H1 (cell line): Measurements from ENCODE around the gene LUM. TPM values are rescaled to one million over a fixed set of nuclear protein-coding genes. Genes with fewer than 3 reads are reported as not detected.

Experiments used
- CTCF ChIA-PET: fragments of 300-600 bp; sonication (Branson Sonifier 250); formaldehyde crosslinking; loops from one replicate; lab custom pipeline; 2021; ENCODE audit not compliant: partially characterized antibody; lab: Charles Lee
- POLR2A ChIA-PET: fragments of 300-600 bp; sonication (Branson Sonifier 250); formaldehyde crosslinking; loops from one replicate; lab custom pipeline; 2021; ENCODE audit warnings: inconsistent platforms; ENCODE audit not compliant: partially characterized antibody; lab: Charles Lee
- DNase-seq, 2 experiments: peaks; one replicate each; pipeline versions ENCODE4 v3.0.0 to v3.0.0-alpha.2; 2010 to 2022; ENCODE audit warnings: low spot score in 2 of 2, low read depth in 1 of 2, mixed read lengths in 1 of 2
- FAIRE-seq: peaks from 2 replicates; lab custom pipeline; 2011; peaks lifted over from hg19 to GRCh38; lab: Jason Lieb, UNC
- H2AFZ ChIP-seq: 2 replicates; pipeline ENCODE4 v1.8.1; 2012; ENCODE audit warnings: low read length, inconsistent platforms
- H2AK5ac ChIP-seq: 2 replicates; pipeline ENCODE4 v1.6.1; 2013; ENCODE audit warnings: low read depth, low read length
- H2BK120ac ChIP-seq: replicated peaks from 2 replicates; pipeline ENCODE3; 2013; ENCODE audit warnings: low read depth, low read length, inconsistent platforms
- H2BK12ac ChIP-seq: 2 replicates; pipeline ENCODE4 v1.6.1; 2013; ENCODE audit warnings: low read depth, low read length
- H2BK15ac ChIP-seq: 2 replicates; pipeline ENCODE4 v1.6.1; 2013; ENCODE audit warnings: low read length
- H2BK20ac ChIP-seq: 2 replicates; pipeline ENCODE4 v1.6.1; 2013; ENCODE audit warnings: low read length
- H2BK5ac ChIP-seq: 2 replicates; pipeline ENCODE4 v1.6.1; 2013; ENCODE audit warnings: low read depth, low read length
- H3K14ac ChIP-seq: 2 replicates; pipeline ENCODE4 v1.6.1; 2013; ENCODE audit warnings: inconsistent platforms; ENCODE audit not compliant: insufficient read length
- H3K18ac ChIP-seq: 2 replicates; pipeline ENCODE4 v1.6.1; 2013; ENCODE audit warnings: low read length; ENCODE audit errors: extremely low read depth
- H3K23ac ChIP-seq: 2 replicates; pipeline ENCODE4 v1.6.1; 2013; ENCODE audit warnings: inconsistent platforms; ENCODE audit not compliant: insufficient read length
- H3K23me2 ChIP-seq: 2 replicates; pipeline ENCODE4 v1.6.1; 2013; ENCODE audit warnings: low read depth, low read length
- H3K27ac ChIP-seq: 2 replicates; pipeline ENCODE4 v1.6.1; 2011; ENCODE audit warnings: low read depth, low read length, inconsistent platforms
- H3K27me3 ChIP-seq, 4 experiments: replicated peaks in 1 of 4; 1 replicate in 1 of 4; 2 replicates in 3 of 4; pipeline versions ENCODE4 v1.6.1 to v1.8.1; 2011 to 2013; ENCODE audit warnings: low read length in 3 of 4, mild to moderate bottlenecking in 3 of 4, inconsistent platforms in 2 of 4, mixed read lengths in 2 of 4, moderate library complexity in 1 of 4; ENCODE audit not compliant: control insufficient read depth in 3 of 4, insufficient read depth in 3 of 4; ENCODE audit errors: extremely low read depth in 1 of 4
- H3K36me3 ChIP-seq, 4 experiments: 2 replicates each; pipeline versions ENCODE4 v1.6.1 to v1.8.1; 2011 to 2013; ENCODE audit warnings: mild to moderate bottlenecking in 4 of 4, low read length in 3 of 4, moderate library complexity in 2 of 4, control low read depth in 1 of 4, inconsistent platforms in 1 of 4; ENCODE audit not compliant: insufficient read depth in 4 of 4, control insufficient read depth in 2 of 4
- H3K4ac ChIP-seq: replicated peaks from 2 replicates; pipeline ENCODE3; 2013; ENCODE audit warnings: low read length, low read depth, mixed read lengths, inconsistent platforms; ENCODE audit not compliant: insufficient read length
- H3K4me1 ChIP-seq, 4 experiments: replicated peaks in 1 of 4; 1 replicate in 1 of 4; 2 replicates in 3 of 4; pipeline versions ENCODE4 v1.6.1 to v1.8.1; 2011 to 2013; ENCODE audit warnings: low read length in 3 of 4, inconsistent platforms in 2 of 4, mixed read lengths in 1 of 4; ENCODE audit not compliant: insufficient read depth in 4 of 4, control insufficient read depth in 3 of 4
- H3K4me2 ChIP-seq, 2 experiments: 2 replicates each; pipeline versions ENCODE4 v1.6.1 to v1.8.1; 2011 to 2013; ENCODE audit warnings: low read depth in 2 of 2, low read length in 2 of 2, control low read depth in 1 of 2, inconsistent platforms in 1 of 2, mild to moderate bottlenecking in 1 of 2; ENCODE audit not compliant: insufficient read depth in 1 of 2
- H3K4me3 ChIP-seq, 4 experiments: fragments of 200-600, 300-600 bp in 1 of 4; sonication (generic), shearing (Covaris generic), sonication (Bioruptor Twin) in 1 of 4; 2 replicates each; pipeline versions ENCODE4 v1.5.1 to v1.8.1; 2011 to 2016; ENCODE audit warnings: low read length in 4 of 4, low read depth in 3 of 4, control low read depth in 2 of 4, inconsistent platforms in 2 of 4, mild to moderate bottlenecking in 2 of 4, mixed read lengths in 1 of 4, moderate library complexity in 1 of 4; ENCODE audit not compliant: insufficient read depth in 2 of 4; ENCODE audit errors: extremely low read depth in 1 of 4
- H3K56ac ChIP-seq: replicated peaks from 2 replicates; pipeline ENCODE3; 2013; ENCODE audit warnings: low read depth, mild to moderate bottlenecking, mixed read lengths, low read length, inconsistent platforms; ENCODE audit not compliant: insufficient read length
- H3K79me1 ChIP-seq: 2 replicates; pipeline ENCODE4 v1.6.1; 2013; ENCODE audit warnings: low read depth, low read length, control low read depth
- H3K79me2 ChIP-seq, 2 experiments: 2 replicates each; pipeline versions ENCODE4 v1.6.1 to v1.8.1; 2012 to 2013; ENCODE audit warnings: low read length in 2 of 2, mild to moderate bottlenecking in 2 of 2, inconsistent platforms in 1 of 2; ENCODE audit not compliant: insufficient read depth in 2 of 2, control insufficient read depth in 1 of 2
- H3K9ac ChIP-seq, 4 experiments: replicated peaks in 1 of 4; 1 replicate in 1 of 4; 2 replicates in 3 of 4; pipeline versions ENCODE4 v1.6.1 to v1.8.1; 2011 to 2013; ENCODE audit warnings: low read depth in 3 of 4, low read length in 3 of 4, control low read depth in 2 of 4, mild to moderate bottlenecking in 2 of 4, moderate library complexity in 2 of 4, inconsistent platforms in 1 of 4; ENCODE audit errors: extremely low read depth in 1 of 4
- H3K9me3 ChIP-seq, 2 experiments: 2 replicates each; pipeline versions ENCODE4 v1.6.1 to v1.8.1; 2012 to 2013; ENCODE audit warnings: mild to moderate bottlenecking in 2 of 2, moderate library complexity in 2 of 2, control low read depth in 1 of 2, inconsistent platforms in 1 of 2, low read depth in 1 of 2, low read length in 1 of 2, mixed read lengths in 1 of 2; ENCODE audit not compliant: insufficient read depth in 2 of 2
- H4K20me1 ChIP-seq, 2 experiments: replicated peaks in 1 of 2; 2 replicates each; pipeline versions ENCODE3 to v1.8.1; 2011 to 2013; ENCODE audit warnings: inconsistent platforms in 2 of 2, low read length in 2 of 2, mild to moderate bottlenecking in 1 of 2; ENCODE audit not compliant: insufficient read depth in 2 of 2, control insufficient read depth in 1 of 2
- H4K5ac ChIP-seq: 2 replicates; pipeline ENCODE4 v1.6.1; 2013; ENCODE audit warnings: low read length, low read depth, mixed read lengths, inconsistent platforms; ENCODE audit not compliant: insufficient read length
- H4K8ac ChIP-seq: 2 replicates; pipeline ENCODE4 v1.8.0; 2013; ENCODE audit warnings: mild to moderate bottlenecking, moderate library complexity, low read length, inconsistent platforms; ENCODE audit not compliant: insufficient read depth; ENCODE audit errors: extremely low read depth
- H4K91ac ChIP-seq: replicated peaks from 2 replicates; pipeline ENCODE3; 2013; ENCODE audit warnings: low read length, mixed read lengths, inconsistent platforms; ENCODE audit not compliant: insufficient read length
- ASH2L ChIP-seq: fragments of 200-600, 300-600 bp; sonication (generic); IDR thresholded peaks from one replicate; pipeline ENCODE4 v1.7.1; 2017; ENCODE audit warnings: low read length
- ATF2 ChIP-seq: IDR thresholded peaks from 2 replicates; pipeline ENCODE4 v1.6.1; 2012; ENCODE audit warnings: low read length, inconsistent platforms
- CEBPB ChIP-seq: IDR thresholded peaks from 2 replicates; pipeline ENCODE4 v1.6.1; 2012; ENCODE audit warnings: low read depth, low read length
- E2F6 ChIP-seq: IDR thresholded peaks from 2 replicates; pipeline ENCODE4 v1.6.1; 2012; ENCODE audit warnings: inconsistent platforms
- EGR1 ChIP-seq: IDR thresholded peaks from 2 replicates; pipeline ENCODE4 v1.6.1; 2011; ENCODE audit warnings: low read depth, low read length, borderline replicate concordance
- KDM1A ChIP-seq: fragments of 200-600, 300-600 bp; sonication (generic); IDR thresholded peaks from 2 replicates; pipeline ENCODE4 v1.7.1; 2016; ENCODE audit warnings: mild to moderate bottlenecking, low read length, borderline replicate concordance
- MAX ChIP-seq: IDR thresholded peaks from 2 replicates; pipeline ENCODE4 v1.6.1; 2012; ENCODE audit warnings: inconsistent platforms
- NANOG ChIP-seq: IDR thresholded peaks from 2 replicates; pipeline ENCODE4 v1.6.1; 2011; ENCODE audit warnings: low read length, low read depth, mild to moderate bottlenecking, inconsistent platforms; ENCODE audit not compliant: insufficient read depth, poor library complexity, severe bottlenecking
- POLR2A ChIP-seq, 2 experiments: IDR thresholded peaks; 1 replicate in 1 of 2; 2 replicates in 1 of 2; pipeline ENCODE4 v1.6.1; 2011; ENCODE audit warnings: low read depth in 2 of 2, low read length in 2 of 2, mild to moderate bottlenecking in 2 of 2; ENCODE audit errors: control extremely low read depth in 1 of 2
- POU5F1 ChIP-seq: IDR thresholded peaks from 2 replicates; pipeline ENCODE4 v1.6.1; 2011; ENCODE audit warnings: low read depth, mild to moderate bottlenecking, low read length, moderate library complexity
- RXRA ChIP-seq: IDR thresholded peaks from 2 replicates; pipeline ENCODE4 v1.6.1; 2011; ENCODE audit warnings: low read depth, mild to moderate bottlenecking, low read length, moderate library complexity; ENCODE audit not compliant: insufficient read depth
- SP1 ChIP-seq: IDR thresholded peaks from 2 replicates; pipeline ENCODE4 v1.6.1; 2011; ENCODE audit warnings: low read depth, low read length
- ZNF274 ChIP-seq: IDR thresholded peaks from 2 replicates; pipeline ENCODE4 v1.7.0; 2012; ENCODE audit warnings: low read length, borderline replicate concordance; ENCODE audit errors: extremely low read depth
- WGBS, 2 experiments: shearing (Covaris generic) in 1 of 2; methylation state at CpG; one replicate each; pipeline versions ENCODE4 v1.1.6 to v1.1.7; 2013 to 2015; ENCODE audit warnings: low lambda C conversion rate in 2 of 2, mixed read lengths in 2 of 2, inconsistent platforms in 1 of 2, low coverage in 1 of 2, missing lambda C conversion rate in 1 of 2; ENCODE audit not compliant: insufficient replicate concordance in 2 of 2, insufficient coverage in 1 of 2, insufficient read length in 1 of 2; ENCODE audit errors: extremely low coverage in 1 of 2, missing lambda C conversion rate in 1 of 2; 5-methylcytosine and 5-hydroxymethylcytosine counted together
- polyA plus RNA-seq, 7 experiments: library from polyadenylated mRNA; depleted of rRNA in 3 of 7; stranded (reverse) in 5 of 7; unstranded in 2 of 7; fragments of >200 nt in 5 of 7; fragments of 200-250 nt in 2 of 7; gene quantifications; 1 replicate in 5 of 7; 2 replicates in 1 of 7; 4 replicates in 1 of 7; pipeline versions ENCODE4 v1.2.1 to v1.2.3, GENCODE V29; 2011 to 2013; ENCODE audit warnings: missing spikeins in 2 of 7, mixed read lengths in 2 of 7
- total RNA-seq: library from RNA; stranded (reverse); fragmentation: NEBNext Ultra II Directional; extraction: Animal tissue kit (Norgen Biotek cat#: 25700); gene quantifications from 2 replicates; pipeline ENCODE4 v1.2.1, GENCODE V29; 2021

Gene LUM
- total and polyA plus RNA-seq, 2 of the 8 experiments (the other 6 are each of a cell fraction or from before 2014, with no cell fraction given): not detected

DNA sequence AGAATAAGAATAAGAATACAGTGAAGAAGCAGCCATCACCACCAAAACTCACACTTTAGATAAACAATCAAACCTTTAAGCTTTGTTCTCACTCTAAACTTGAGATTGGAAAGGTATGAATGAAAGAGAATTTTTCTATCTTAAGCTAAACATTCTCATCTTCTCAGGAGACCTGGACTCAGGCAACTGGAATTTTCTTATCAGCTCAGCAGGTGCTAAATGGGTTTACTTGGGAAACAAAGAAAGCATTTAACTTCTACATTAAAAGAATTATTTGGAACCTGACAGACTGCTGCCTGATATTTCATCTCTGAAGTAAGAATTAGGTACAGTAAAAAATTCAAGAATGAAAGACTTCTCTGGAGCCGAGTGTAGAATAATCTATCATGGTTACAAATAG is 32.8 kb downstream of the LUM start:
- Histone ChIP-seq H3K9me3 (no peaks in the 10 kb centered on the region), H3K27ac (no peak overlapping the region)
- no peak for TF ChIP-seq POLR2A (IDR thresholded peaks at IDR 0.05; ENCODE audit: control extremely low read depth in 1 of 2, low read depth in 2 of 2, low read length in 2 of 2)
- TF ChIP-seq POU5F1: no peak
- no peak for TF ChIP-seq ASH2L
- no peak for TF ChIP-seq NANOG
- no peak for TF ChIP-seq ATF2
- no peak for TF ChIP-seq ZNF274
- TF ChIP-seq MAX: no peak
- no peak for TF ChIP-seq EGR1
- no peak for TF ChIP-seq CEBPB
- TF ChIP-seq RXRA: no peak
- TF ChIP-seq E2F6: no peak
- TF ChIP-seq SP1: no peak
- TF ChIP-seq KDM1A: no peak

More for the DNA sequence above, 32.8 kb downstream of the LUM start:
- no peaks in the 10 kb centered on the region for H3K4me1 ChIP-seq
- H3K23ac ChIP-seq: no peak overlapping the region
- no peak overlapping the region for H2BK5ac ChIP-seq
- no peak for DNase-seq
- H3K56ac ChIP-seq: no peak overlapping the region
- H3K18ac ChIP-seq: no peak overlapping the region
- no peak for FAIRE-seq
- H3K36me3 ChIP-seq: no peaks in the 10 kb centered on the region
- H4K5ac ChIP-seq: no peak overlapping the region
- H4K8ac ChIP-seq: no peak overlapping the region
- no peak overlapping the region for H2BK20ac ChIP-seq
- H4K91ac ChIP-seq: no peak overlapping the region
- CTCF ChIA-PET: interaction anchor here (1.3 to 1.9 kb wide), 2 partner anchors 13 to 31 kb away, joined by 3 to 7 read pairs; no protein-coding TSS in a partner anchor
- no peak overlapping the region for H2BK120ac ChIP-seq
- no peak overlapping the region for H3K4me3 ChIP-seq
- H3K27me3 ChIP-seq: no peaks in the 10 kb centered on the region
- no peak overlapping the region for H2BK15ac ChIP-seq
- 81% methylated on average over 1 of the region's 1 CpG; no CpG with 5 or more reads in 1 of the 2 experiments for WGBS, 2 experiments
- no peak overlapping the region for H2AK5ac ChIP-seq
- no peak overlapping the region for H3K14ac ChIP-seq
- no peak overlapping the region for H2BK12ac ChIP-seq
- no peaks in the 10 kb centered on the region for H4K20me1 ChIP-seq
- no peaks in the 10 kb centered on the region for H3K79me1 ChIP-seq
- no peak overlapping the region for H3K9ac ChIP-seq
- H3K4me2 ChIP-seq: no peak overlapping the region
- H3K23me2 ChIP-seq: no peaks in the 10 kb centered on the region; the same call in 1 of the 2 replicates
- H3K79me2 ChIP-seq: no peaks in the 10 kb centered on the region
- no peak overlapping the region for H2AFZ ChIP-seq
- H3K4ac ChIP-seq: no peak overlapping the region
- POLR2A ChIA-PET: no interaction called here
